Measurements from ENCODE around the gene CAMK1D. TPM values are rescaled to one million over a fixed set of nuclear protein-coding genes. Genes with fewer than 3 reads are reported as not detected.

Gene CAMK1D
- total and polyA plus RNA-seq, 2 donors (not counting 3 experiments of a cell fraction or from before 2014, with no cell fraction given): 0.37 to 4.2 TPM

DNA sequence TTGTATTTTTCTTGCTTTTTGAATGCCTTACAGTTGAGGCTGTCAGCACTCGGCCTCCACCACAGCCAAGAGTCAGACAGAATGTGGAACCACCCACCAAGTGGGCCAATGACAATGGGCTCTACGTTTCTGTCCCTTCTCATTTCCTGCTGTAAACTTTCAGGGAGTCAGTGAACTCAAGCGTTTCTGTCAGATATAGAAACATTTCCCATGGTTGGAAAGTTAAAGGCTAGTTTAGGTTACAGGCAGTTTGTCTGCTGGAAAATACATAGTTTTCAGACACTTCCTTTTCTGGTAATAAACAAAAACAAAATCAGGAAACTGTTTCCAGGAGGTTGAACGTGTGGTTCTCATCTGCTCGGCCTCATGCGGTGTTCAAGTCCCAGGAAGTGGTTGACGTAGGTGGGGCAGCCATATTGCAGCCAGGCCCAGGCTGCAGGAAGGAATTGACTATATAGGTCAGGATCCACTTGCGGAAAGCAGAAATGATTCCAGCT, 245.1 kb downstream of the CAMK1D start:
- Histone ChIP-seq H3K27ac (ENCODE audit: insufficient read depth, low read depth, low read length) (no peak overlapping the region), H2AFZ (ENCODE audit: low read depth, low read length) (no peak overlapping the region), H3K9ac (replicated peaks; ENCODE audit: extremely low read depth, insufficient read depth, low read length) (no peak overlapping the region), H3K9me1 (replicated peaks; ENCODE audit: control insufficient read depth, extremely low read depth, insufficient read depth, low read length) (no peaks in the 10 kb centered on the region), H4K20me1 (replicated peaks; ENCODE audit: control insufficient read depth, extremely low read depth, insufficient read depth, low read length) (no peaks in the 10 kb centered on the region), H3K4me3 (replicated peaks in 1 of 3; ENCODE audit: insufficient read depth in 1 of 3, low read depth in 1 of 3, low read length in 3 of 3) (no peak overlapping the region), H3K79me2 (ENCODE audit: control insufficient read depth, insufficient read depth, low read length) (no peaks in the 10 kb centered on the region), H3K9me3 (replicated peaks; ENCODE audit: control insufficient read depth, insufficient read depth, low read length) (no peaks in the 10 kb centered on the region), H3K36me3 (ENCODE audit: control insufficient read depth in 2 of 2, extremely low read depth in 1 of 2, insufficient read depth in 2 of 2, low read length in 2 of 2) (no peaks in the 10 kb centered on the region), H3K27me3 (ENCODE audit: control insufficient read depth in 2 of 2, insufficient read depth in 2 of 2, low read length in 2 of 2) (no peaks in the 10 kb centered on the region), H3K4me1 (ENCODE audit: control insufficient read depth, extremely low read depth, insufficient read depth, low read length) (no peaks in the 10 kb centered on the region), H3K4me2 (ENCODE audit: insufficient read depth, low read length) (no peak overlapping the region)
- intact Hi-C loops (cut with micrococcal nuclease) (no loop called here), dilution Hi-C loops (cut with MboI; ENCODE audit: extremely low pct_ligation_motif_present, low sequenced_read_pairs) (no loop called here)
- no TSS peak for BruUV-seq (replicated peaks)
- TF ChIP-seq EZH2 (IDR thresholded peaks at IDR 0.05; ENCODE audit: borderline replicate concordance, low read depth, low read length, severe bottlenecking) (no peak), POLR2A (IDR thresholded peaks at IDR 0.05; ENCODE audit: low read depth, low read length) (no peak), JUN (IDR thresholded peaks at IDR 0.05; ENCODE audit: borderline replicate concordance, insufficient read depth, insufficient read length, low read depth) (no peak), GATA2 (IDR thresholded peaks at IDR 0.05; ENCODE audit: insufficient read depth, insufficient read length, low read depth, low read length) (no peak), POLR2AphosphoS5 (IDR thresholded peaks at IDR 0.05; ENCODE audit: insufficient read depth, low read depth, low read length) (no peak)
- TF ChIP-seq, protein P1, sequence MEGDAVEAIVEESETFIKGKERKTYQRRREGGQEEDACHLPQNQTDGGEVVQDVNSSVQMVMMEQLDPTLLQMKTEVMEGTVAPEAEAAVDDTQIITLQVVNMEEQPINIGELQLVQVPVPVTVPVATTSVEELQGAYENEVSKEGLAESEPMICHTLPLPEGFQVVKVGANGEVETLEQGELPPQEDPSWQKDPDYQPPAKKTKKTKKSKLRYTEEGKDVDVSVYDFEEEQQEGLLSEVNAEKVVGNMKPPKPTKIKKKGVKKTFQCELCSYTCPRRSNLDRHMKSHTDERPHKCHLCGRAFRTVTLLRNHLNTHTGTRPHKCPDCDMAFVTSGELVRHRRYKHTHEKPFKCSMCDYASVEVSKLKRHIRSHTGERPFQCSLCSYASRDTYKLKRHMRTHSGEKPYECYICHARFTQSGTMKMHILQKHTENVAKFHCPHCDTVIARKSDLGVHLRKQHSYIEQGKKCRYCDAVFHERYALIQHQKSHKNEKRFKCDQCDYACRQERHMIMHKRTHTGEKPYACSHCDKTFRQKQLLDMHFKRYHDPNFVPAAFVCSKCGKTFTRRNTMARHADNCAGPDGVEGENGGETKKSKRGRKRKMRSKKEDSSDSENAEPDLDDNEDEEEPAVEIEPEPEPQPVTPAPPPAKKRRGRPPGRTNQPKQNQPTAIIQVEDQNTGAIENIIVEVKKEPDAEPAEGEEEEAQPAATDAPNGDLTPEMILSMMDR (IDR thresholded peaks at IDR 0.05; ENCODE audit: extremely low read depth in 1 of 2, insufficient read depth in 1 of 2, low read depth in 1 of 2, low read length in 2 of 2): no peak
- TF ChIP-seq, protein P2, sequence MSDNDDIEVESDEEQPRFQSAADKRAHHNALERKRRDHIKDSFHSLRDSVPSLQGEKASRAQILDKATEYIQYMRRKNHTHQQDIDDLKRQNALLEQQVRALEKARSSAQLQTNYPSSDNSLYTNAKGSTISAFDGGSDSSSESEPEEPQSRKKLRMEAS (IDR thresholded peaks at IDR 0.05; ENCODE audit: insufficient read depth, insufficient read length): no peak
- DNase-seq (ENCODE audit: low read depth, low spot score): no peak
- CTCF ChIA-PET: no interaction called here
- FAIRE-seq: no peak
- POLR2A ChIA-PET: no interaction called here

All from endothelial cell of umbilical vein (primary cell).